22Rv1 (cell line): ENCODE results near the gene NUP93.

Source experiments
- CTCF ChIP-seq: fragments of 450-650 bp; IDR thresholded peaks from 2 replicates; pipeline ENCODE4 v1.5.1; 2017; ENCODE audit warnings: mild to moderate bottlenecking
- ZFX ChIP-seq: fragments of 450-650 bp; IDR thresholded peaks from 2 replicates; pipeline ENCODE4 v1.6.1; 2017; ENCODE audit warnings: antibody characterized with exemption, borderline replicate concordance

- no peak for TF ChIP-seq CTCF
- no peak for TF ChIP-seq ZFX
Measured at GRCh38 chr16:56767024-56767423, 37.1 kb downstream of the NUP93 start.
